Central memory CD8-positive, alpha-beta T cell (primary cell): ENCODE data around the gene SSPN.

Experiments used
- ATAC-seq: fragments of 150-1000 bp; cut with Tn5 transposase; replicated peaks from 2 replicates; pipeline ENCODE4 v1.10.0; 2022; ENCODE audit warnings: mild to moderate bottlenecking, moderate FRiP score, moderate number of reproducible peaks; ENCODE audit not compliant: poor library complexity, severe bottlenecking; ENCODE audit errors: extremely low read depth
- DNase-seq, 2 donors: peaks; one replicate each; pipeline ENCODE4 v3.0.0; 2021; ENCODE audit warnings: low spot score in 2 of 2
- H3K27ac Mint-ChIP-seq: one replicate; pipeline ENCODE4 v1.8.0; 2022; ENCODE audit warnings: low read depth, mild to moderate bottlenecking, moderate library complexity, mixed read lengths
- H3K27me3 Mint-ChIP-seq: one replicate; pipeline ENCODE4 v1.8.0; 2022; ENCODE audit warnings: mixed read lengths
- H3K36me3 Mint-ChIP-seq: one replicate; pipeline ENCODE4 v1.8.0; 2022; ENCODE audit warnings: mild to moderate bottlenecking, moderate library complexity, mixed read lengths; ENCODE audit not compliant: insufficient read depth
- H3K4me1 Mint-ChIP-seq: one replicate; pipeline ENCODE4 v1.8.0; 2022; ENCODE audit warnings: mixed read lengths
- H3K4me3 Mint-ChIP-seq: one replicate; pipeline ENCODE4 v1.8.0; 2022; ENCODE audit warnings: mild to moderate bottlenecking, moderate library complexity, mixed read lengths
- H3K9me3 Mint-ChIP-seq: one replicate; pipeline ENCODE4 v1.8.0; 2022; ENCODE audit warnings: mixed read lengths

Gene SSPN

GRCh38 chr12:26292596-26292995, 97.2 kb downstream of the SSPN start:
- ATAC-seq, result no peak
- Mint-ChIP-seq H3K36me3 (no peaks in the 10 kb centered on the region), H3K27ac (no peak overlapping the region), H3K4me1 (no peaks in the 10 kb centered on the region), H3K27me3 (no peaks in the 10 kb centered on the region), H3K4me3 (no peak overlapping the region), H3K9me3 (peaks cover 5% of the 10 kb centered on the region)
- DNase-seq, result no peak

GRCh38 chr12:26293612-26294011, 98.2 kb downstream of the SSPN start:
- Mint-ChIP-seq H3K27ac (no peak overlapping the region), H3K4me3 (no peak overlapping the region), H3K36me3 (no peaks in the 10 kb centered on the region), H3K4me1 (peaks cover 5% of the 10 kb centered on the region), H3K9me3 (peaks cover 5% of the 10 kb centered on the region), H3K27me3 (no peaks in the 10 kb centered on the region)
- DNase-seq (no peak), ATAC-seq (no peak)

GRCh38 chr12:26295001-26295400, 99.6 kb downstream of the SSPN start:
- peaks cover 18% of the 10 kb centered on the region for H3K4me1 Mint-ChIP-seq
- no peak overlapping the region for H3K27ac Mint-ChIP-seq
- peaks cover 5% of the 10 kb centered on the region for H3K9me3 Mint-ChIP-seq
- no peaks in the 10 kb centered on the region for H3K36me3 Mint-ChIP-seq
- H3K4me3 Mint-ChIP-seq, result no peak overlapping the region
- H3K27me3 Mint-ChIP-seq, result no peaks in the 10 kb centered on the region
- ATAC-seq (no peak), DNase-seq (no peak)

GRCh38 chr12:26297396-26298070, 102.2 kb downstream of the SSPN start:
- no peaks in the 10 kb centered on the region for H3K36me3 Mint-ChIP-seq
- ATAC-seq (no peak), DNase-seq (no peak)
- H3K27me3 Mint-ChIP-seq, result no peaks in the 10 kb centered on the region
- peaks cover 18% of the 10 kb centered on the region for H3K4me1 Mint-ChIP-seq
- no peak overlapping the region for H3K4me3 Mint-ChIP-seq
- no peak overlapping the region for H3K27ac Mint-ChIP-seq
- H3K9me3 Mint-ChIP-seq, result peaks cover 5% of the 10 kb centered on the region

- Mint-ChIP-seq H3K36me3 (no peaks in the 10 kb centered on the region), H3K9me3 (peaks cover 5% of the 10 kb centered on the region), H3K4me1 (peaks cover 18% of the 10 kb centered on the region), H3K27me3 (no peaks in the 10 kb centered on the region), H3K4me3 (peak overlapping the region; percentile 65), H3K27ac (peak overlapping the region; percentile 12)
- peak; percentile 85 for ATAC-seq
- no peak for DNase-seq
These were observed 103.6 kb downstream of the SSPN start for GRCh38 chr12:26298785-26299621.

- Mint-ChIP-seq H3K4me3 (peak overlapping the region; percentile 65), H3K27me3 (no peaks in the 10 kb centered on the region), H3K27ac (peak overlapping the region; percentile 12), H3K36me3 (no peaks in the 10 kb centered on the region), H3K4me1 (peaks cover 18% of the 10 kb centered on the region), H3K9me3 (peaks cover 5% of the 10 kb centered on the region)
- DNase-seq (no peak), ATAC-seq (no peak)
These were observed 104.4 kb downstream of the SSPN start for GRCh38 chr12:26299751-26300150.
